ENCODE results near the gene MRPL44. TPM values are rescaled to one million over a fixed set of nuclear protein-coding genes. Genes with fewer than 3 reads are reported as not detected.

The MRPL44 gene
- total RNA-seq, 3 donors from 2014 or later: 41.2 to 44.1 (median 41.7) TPM

Other genes with a start within 250 kb of the MRPL44 start
- 10 to 100 TPM; 18.0 to 19.9 (median 18.4) TPM for gene AP1S3, start 119.9 kb upstream of the MRPL44 start, total RNA-seq
- gene WDFY1, start 12.1 kb upstream of the MRPL44 start, total RNA-seq: 10 to 100 TPM; 21.3 to 32.8 (median 23.2) TPM
- 10 to 100 TPM in 2 of 3 donors, 1 to 10 TPM in 1; 9.8 to 16.2 (median 15.9) TPM for gene SERPINE2, start 81.8 kb downstream of the MRPL44 start, total RNA-seq